Activated naive CD4-positive, alpha-beta T cell treated with anti-CD3 and anti-CD28 coated beads, Interleukin-2, amount 50 U/mL, for 16 hours (primary cell): ENCODE results near the gene IDUA.
A peak's percentile ranks its signal among the peaks of the same experiment; 100 is the strongest.
"Not testable (repeated sequence)": the region's sequence is repeated elsewhere in the genome, so short reads cannot be mapped to it uniquely, and the experiment has no call there.

Source experiments
- DNase-seq: peaks from one replicate; pipeline ENCODE4 v3.0.0-alpha.2; 2020

IDUA gene

GRCh38 chr4:986879-987623, at the start of gene IDUA:
TSS of gene IDUA (plus strand) at chr4:987044. CDS start at chr4:987085, 41 bp downstream.
- peak; percentile 88 for DNase-seq

- not testable (repeated sequence) for DNase-seq
Measured at GRCh38 chr4:939508-939907, 47.3 kb upstream of the IDUA start.

GRCh38 chr4:945274-946102, 41.4 kb upstream of the IDUA start:
- no peak for DNase-seq

GRCh38 chr4:946103-946450, 40.8 kb upstream of the IDUA start:
- no peak for DNase-seq

- DNase-seq: no peak
Measured at GRCh38 chr4:946517-947471, 40.0 kb upstream of the IDUA start.

GRCh38 chr4:947491-947971, 39.3 kb upstream of the IDUA start:
- no peak for DNase-seq

GRCh38 chr4:948101-948935, 38.5 kb upstream of the IDUA start:
- DNase-seq: no peak

GRCh38 chr4:948936-949300, 37.9 kb upstream of the IDUA start:
- no peak for DNase-seq

GRCh38 chr4:949656-950055, 37.2 kb upstream of the IDUA start:
- DNase-seq: no peak

GRCh38 chr4:950136-951020, 36.5 kb upstream of the IDUA start:
- no peak for DNase-seq

GRCh38 chr4:951186-951585, 35.7 kb upstream of the IDUA start:
- no peak for DNase-seq

- no peak for DNase-seq
Measured at GRCh38 chr4:951594-952468, 35.0 kb upstream of the IDUA start.

- DNase-seq: no peak
Measured at GRCh38 chr4:952881-953573, 33.8 kb upstream of the IDUA start.

- DNase-seq: no peak
Measured at GRCh38 chr4:953574-953915, 33.3 kb upstream of the IDUA start.

- no peak for DNase-seq
Measured at GRCh38 chr4:954211-955020, 32.4 kb upstream of the IDUA start.

- peak; percentile 4 for DNase-seq
Measured at GRCh38 chr4:955161-955921, 31.5 kb upstream of the IDUA start.

GRCh38 chr4:955931-956381, 30.9 kb upstream of the IDUA start:
- no peak for DNase-seq
